Hepatocyte (in vitro differentiated cells): ENCODE results near the gene NPHP1. TPM values are rescaled to one million over a fixed set of nuclear protein-coding genes. Genes with fewer than 3 reads are reported as not detected.
"Not testable (repeated sequence)": the region's sequence is repeated elsewhere in the genome, so short reads cannot be mapped to it uniquely, and the experiment has no call there.

Experiments
- DNase-seq: peaks from one replicate; pipeline ENCODE4 v3.0.0-alpha.2; 2016; ENCODE audit warnings: low spot score
- H2AFZ ChIP-seq: fragments of 200-600 bp; sonication (generic); 2 replicates; pipeline ENCODE4 v1.6.0; 2016; ENCODE audit warnings: antibody characterized with exemption, mild to moderate bottlenecking
- H3K27ac ChIP-seq: fragments of 200-600 bp; sonication (generic); 2 replicates; pipeline ENCODE4 v1.5.1; 2016; ENCODE audit warnings: mild to moderate bottlenecking
- H3K27me3 ChIP-seq: fragments of 200-600 bp; sonication (generic); 2 replicates; pipeline ENCODE4 v1.6.1; 2016
- H3K36me3 ChIP-seq: fragments of 200-600 bp; sonication (generic); replicated peaks from 2 replicates; pipeline ENCODE4 v1.5.1; 2016; ENCODE audit warnings: low read depth; ENCODE audit not compliant: insufficient read depth
- H3K4me1 ChIP-seq: fragments of 200-600 bp; sonication (generic); 2 replicates; pipeline ENCODE4 v1.5.1; 2016; ENCODE audit warnings: mild to moderate bottlenecking, moderate library complexity; ENCODE audit not compliant: insufficient read depth
- H3K4me2 ChIP-seq: fragments of 200-600 bp; sonication (generic); 2 replicates; pipeline ENCODE4 v1.6.0; 2016
- H3K4me3 ChIP-seq: fragments of 200-600 bp; sonication (generic); 2 replicates; pipeline ENCODE4 v1.5.1; 2016; ENCODE audit warnings: mild to moderate bottlenecking
- H3K79me2 ChIP-seq: fragments of 200-600 bp; sonication (generic); 2 replicates; pipeline ENCODE4 v1.6.0; 2017; ENCODE audit warnings: mild to moderate bottlenecking
- H3K9me2 ChIP-seq: fragments of 200-600 bp; sonication (generic); replicated peaks from 2 replicates; pipeline ENCODE4 v1.6.0; 2017; ENCODE audit warnings: mild to moderate bottlenecking; ENCODE audit not compliant: insufficient read depth
- H3K9me3 ChIP-seq: fragments of 200-600 bp; sonication (generic); 2 replicates; pipeline ENCODE4 v1.5.1; 2016; ENCODE audit warnings: low read depth, mild to moderate bottlenecking
- H4K20me1 ChIP-seq: fragments of 200-600 bp; sonication (generic); 2 replicates; pipeline ENCODE4 v1.6.0; 2016; ENCODE audit warnings: mild to moderate bottlenecking; ENCODE audit not compliant: insufficient read depth, poor library complexity, severe bottlenecking
- EZH2 ChIP-seq: fragments of 200-600 bp; sonication (generic); IDR thresholded peaks from 2 replicates; pipeline ENCODE4 v1.6.1; 2016; ENCODE audit warnings: antibody characterized with exemption, mild to moderate bottlenecking, borderline replicate concordance
- EZH2phosphoT487 ChIP-seq: fragments of 200-600 bp; sonication (generic); IDR thresholded peaks from one replicate; pipeline ENCODE4 v1.6.1; 2018; ENCODE audit warnings: antibody characterized with exemption, mild to moderate bottlenecking, low read depth, moderate library complexity; ENCODE audit not compliant: unreplicated experiment, severe bottlenecking
- WGBS: methylation state at CpG from one replicate; pipeline ENCODE4 v1.1.6; 2016; ENCODE audit warnings: low lambda C conversion rate; ENCODE audit errors: missing lambda C conversion rate; 5-methylcytosine and 5-hydroxymethylcytosine counted together
- polyA plus RNA-seq: library from polyadenylated mRNA; unstranded; fragments of >200 nt; fragmentation: Nextera tagmentation; extraction: Ambion mirVana; gene quantifications from 2 replicates; pipeline ENCODE4 v1.2.1, GENCODE V29; 2016
- total RNA-seq: library from RNA; depleted of rRNA; stranded (reverse); fragments of >200 nt; gene quantifications from 2 replicates; pipeline ENCODE4 v1.2.3, GENCODE V29; 2014
- TF ChIP-seq, protein P1 (sequence below): fragments of 200-600 bp; sonication (generic); IDR thresholded peaks from 2 replicates; pipeline ENCODE4 v1.5.1; 2016; ENCODE audit warnings: antibody characterized with exemption, mild to moderate bottlenecking; ENCODE audit not compliant: poor library complexity

Gene NPHP1
- total RNA-seq (1.1 and 1.6 TPM in 2 replicates), polyA plus RNA-seq (1.3 and 4.1 TPM in 2 replicates)

DNA sequence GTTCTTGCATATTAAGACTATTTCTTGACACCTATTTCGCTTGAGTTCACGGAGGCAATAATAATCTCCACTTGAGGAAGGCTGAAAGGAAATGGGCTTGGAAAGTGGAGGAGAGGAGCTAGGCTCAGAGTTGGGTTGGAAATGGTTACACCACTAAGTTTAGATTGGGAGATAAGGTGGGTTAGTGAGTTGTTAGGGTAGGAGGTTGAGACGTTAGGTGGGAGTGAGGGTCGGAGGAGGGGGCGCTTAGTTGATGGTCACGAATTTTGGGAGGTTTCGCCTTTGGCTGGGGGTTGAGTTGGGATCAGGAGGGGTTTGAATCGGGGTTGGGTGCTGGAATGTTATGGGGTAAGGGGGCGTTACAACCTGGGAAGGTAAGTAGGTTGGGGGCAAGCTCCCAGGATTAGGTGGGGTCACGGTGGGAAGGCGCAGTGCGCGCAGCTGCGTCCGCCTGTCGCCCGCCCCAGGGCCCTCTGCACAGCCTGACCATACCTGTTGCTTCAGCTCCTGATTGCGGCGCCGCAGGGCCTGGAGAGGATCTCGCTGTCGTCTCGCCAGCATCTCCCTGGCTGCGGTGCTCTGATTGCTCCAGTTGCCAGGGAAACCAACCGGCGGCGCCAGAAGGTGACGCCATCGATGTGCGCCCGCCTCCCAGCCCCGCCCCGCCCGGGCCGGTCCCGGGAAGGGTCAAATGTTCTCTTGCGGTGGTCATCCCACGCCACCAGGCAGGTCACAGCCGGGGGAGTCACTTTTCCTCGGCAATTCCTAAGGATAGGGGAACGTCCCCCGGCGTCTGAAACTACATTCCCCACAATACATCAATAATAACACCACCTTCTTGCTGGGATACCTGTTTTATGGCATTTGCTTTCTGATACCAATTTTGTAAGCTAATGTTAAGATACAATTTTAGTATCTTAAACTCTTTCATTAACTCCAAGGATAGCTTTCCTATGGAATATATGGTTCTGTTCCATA, at the start of gene NPHP1:
Gene NPHP1 (minus strand): TSS at position 606 of the 978 bp plus-strand sequence. CDS start 45 bp downstream, at position 561.
- H3K27ac ChIP-seq = peak within 1 kb of the TSS; percentile 45
- H3K36me3 ChIP-seq = no peaks in the 10 kb centered on the region
- H3K4me2 ChIP-seq = peak within 1 kb of the TSS; percentile 85
- 5% methylated on average over 23 of the region's 43 CpGs for WGBS
- H3K9me3 ChIP-seq = no peaks in the 10 kb centered on the region
- no peaks in the 10 kb centered on the region for H4K20me1 ChIP-seq
- H3K27me3 ChIP-seq = no peaks in the 10 kb centered on the region
- TF ChIP-seq, protein P1, sequence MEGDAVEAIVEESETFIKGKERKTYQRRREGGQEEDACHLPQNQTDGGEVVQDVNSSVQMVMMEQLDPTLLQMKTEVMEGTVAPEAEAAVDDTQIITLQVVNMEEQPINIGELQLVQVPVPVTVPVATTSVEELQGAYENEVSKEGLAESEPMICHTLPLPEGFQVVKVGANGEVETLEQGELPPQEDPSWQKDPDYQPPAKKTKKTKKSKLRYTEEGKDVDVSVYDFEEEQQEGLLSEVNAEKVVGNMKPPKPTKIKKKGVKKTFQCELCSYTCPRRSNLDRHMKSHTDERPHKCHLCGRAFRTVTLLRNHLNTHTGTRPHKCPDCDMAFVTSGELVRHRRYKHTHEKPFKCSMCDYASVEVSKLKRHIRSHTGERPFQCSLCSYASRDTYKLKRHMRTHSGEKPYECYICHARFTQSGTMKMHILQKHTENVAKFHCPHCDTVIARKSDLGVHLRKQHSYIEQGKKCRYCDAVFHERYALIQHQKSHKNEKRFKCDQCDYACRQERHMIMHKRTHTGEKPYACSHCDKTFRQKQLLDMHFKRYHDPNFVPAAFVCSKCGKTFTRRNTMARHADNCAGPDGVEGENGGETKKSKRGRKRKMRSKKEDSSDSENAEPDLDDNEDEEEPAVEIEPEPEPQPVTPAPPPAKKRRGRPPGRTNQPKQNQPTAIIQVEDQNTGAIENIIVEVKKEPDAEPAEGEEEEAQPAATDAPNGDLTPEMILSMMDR = no peak
- no peak for TF ChIP-seq EZH2phosphoT487
- no peak for TF ChIP-seq EZH2
- no peaks in the 10 kb centered on the region for H3K4me1 ChIP-seq
- H3K4me3 ChIP-seq = peak within 1 kb of the TSS; percentile 63
- H3K79me2 ChIP-seq = no peaks in the 10 kb centered on the region
- H2AFZ ChIP-seq = peak within 1 kb of the TSS; percentile 85
- DNase-seq = peak; percentile 93
- H3K9me2 ChIP-seq = no peaks in the 10 kb centered on the region

DNA sequence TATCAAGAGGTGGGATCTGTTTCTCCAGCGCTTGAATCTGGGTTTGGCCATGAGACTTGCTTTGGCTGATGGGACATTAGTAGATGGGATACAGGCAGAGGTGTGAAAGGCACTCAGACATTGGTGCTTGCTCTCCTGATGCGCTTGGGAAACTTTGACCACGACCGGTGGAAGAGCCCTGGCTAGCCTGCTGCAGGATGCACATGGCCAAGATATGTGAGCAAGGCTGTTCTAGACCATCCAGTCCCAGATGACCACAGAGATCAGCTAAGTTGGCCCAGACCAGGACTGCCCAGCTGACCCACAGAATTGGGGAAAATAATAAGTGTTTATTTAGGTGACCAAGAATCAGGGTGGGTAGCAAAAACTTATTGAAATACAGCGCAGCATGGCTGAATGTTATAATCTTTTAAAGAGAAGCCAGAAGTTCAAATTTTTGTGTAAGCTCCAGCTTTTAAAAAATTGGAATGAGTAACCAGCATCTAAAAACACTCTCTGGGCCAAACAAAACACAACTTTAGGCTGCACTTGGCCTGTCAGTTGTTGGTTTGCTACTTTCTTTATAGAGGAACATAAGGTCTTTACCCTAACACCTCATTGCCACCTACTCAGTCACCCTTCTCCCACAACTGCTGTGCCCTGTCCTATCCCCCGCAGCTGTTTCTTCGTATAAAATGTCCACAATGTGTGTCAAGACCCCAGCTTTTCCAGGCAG, 43.4 kb upstream of the NPHP1 start:
- H3K27ac ChIP-seq, H4K20me1 ChIP-seq, DNase-seq, H3K79me2 ChIP-seq, H3K27me3 ChIP-seq, H3K9me3 ChIP-seq, H2AFZ ChIP-seq, H3K4me3 ChIP-seq, H3K36me3 ChIP-seq, H3K4me2 ChIP-seq, H3K9me2 ChIP-seq, H3K4me1 ChIP-seq: not testable (repeated sequence)
- WGBS = 96% methylated on average over 4 of the region's 7 CpGs

DNA sequence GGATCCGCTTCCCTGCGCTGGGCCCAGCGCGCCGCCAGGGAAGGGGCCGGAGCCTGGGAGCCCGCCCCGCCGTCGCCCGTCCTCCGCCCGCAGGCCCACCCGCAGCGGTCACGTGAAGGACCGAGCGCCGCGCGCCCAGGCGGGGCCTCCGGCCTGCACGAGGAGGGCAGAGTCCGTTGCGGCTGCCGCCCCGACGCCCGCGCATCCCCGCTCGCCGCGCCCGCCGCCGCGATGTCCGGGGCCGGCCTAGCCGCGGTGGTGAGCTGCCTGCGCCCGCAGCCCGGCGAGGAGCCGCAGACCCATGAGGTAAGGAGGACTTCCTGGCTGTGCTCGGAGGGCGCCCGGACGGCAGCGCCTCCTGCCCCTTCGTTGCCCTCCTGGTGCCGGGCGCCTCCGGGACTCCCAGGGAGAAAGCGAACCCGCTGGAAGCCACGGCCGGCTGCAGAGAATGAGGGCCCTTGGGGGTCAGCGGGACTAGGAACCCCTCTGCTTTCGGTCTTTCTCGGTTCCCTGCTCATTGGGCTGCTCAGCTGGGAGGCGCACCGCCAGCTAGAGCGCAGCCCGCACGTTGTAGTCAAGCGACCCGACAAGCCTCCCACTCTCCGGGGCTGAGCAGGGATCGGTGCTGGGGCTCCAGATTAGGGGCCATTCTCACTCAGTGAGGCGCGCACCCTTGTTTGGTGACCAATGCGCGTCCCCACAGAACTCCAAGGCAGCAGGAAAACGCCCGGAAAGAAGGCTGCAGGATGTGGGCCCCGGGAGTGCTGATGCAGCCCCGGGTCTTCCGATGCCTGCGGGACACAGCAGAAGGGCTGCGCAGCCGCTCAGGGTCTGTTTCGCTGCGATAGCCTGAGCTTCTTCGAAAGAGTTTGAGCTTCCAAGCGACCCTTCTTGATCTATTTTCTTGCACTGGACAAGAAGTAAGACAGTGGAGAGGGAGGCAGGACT, 40.9 kb upstream of the NPHP1 start:
- no CpG with 5 or more reads among the region's 89 CpGs for WGBS
- not testable (repeated sequence) for H3K4me2 ChIP-seq, H3K9me2 ChIP-seq, H4K20me1 ChIP-seq, H3K36me3 ChIP-seq, H3K4me1 ChIP-seq, H3K27me3 ChIP-seq, H3K79me2 ChIP-seq, H3K27ac ChIP-seq, H2AFZ ChIP-seq, H3K9me3 ChIP-seq, DNase-seq, H3K4me3 ChIP-seq

DNA sequence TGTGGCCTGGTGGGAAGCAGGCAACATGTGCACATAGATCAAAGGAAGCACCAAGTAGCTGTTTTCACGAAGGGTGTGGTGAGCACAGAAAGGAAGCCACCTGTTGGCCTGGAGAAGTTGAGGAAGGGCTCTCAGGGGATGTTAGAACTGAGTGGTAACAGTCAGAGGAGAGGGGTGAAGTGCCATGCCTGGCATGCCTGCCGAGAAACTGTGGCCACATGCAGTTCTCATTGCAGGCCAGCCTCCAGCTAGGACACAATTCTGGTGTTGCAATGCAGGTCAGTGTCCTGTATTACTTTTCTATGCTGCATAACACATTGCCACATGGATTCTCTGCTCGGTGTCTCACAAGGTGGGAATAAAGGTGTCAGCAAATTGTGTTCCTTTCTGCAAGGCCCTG, 38.5 kb upstream of the NPHP1 start:
- H4K20me1 ChIP-seq, H3K27me3 ChIP-seq, H3K4me1 ChIP-seq, H3K79me2 ChIP-seq, H3K27ac ChIP-seq, DNase-seq, H3K9me3 ChIP-seq, H3K4me3 ChIP-seq, H2AFZ ChIP-seq, H3K4me2 ChIP-seq, H3K9me2 ChIP-seq, H3K36me3 ChIP-seq: not testable (repeated sequence)
- no CpG with 5 or more reads among the region's 3 CpGs for WGBS

DNA sequence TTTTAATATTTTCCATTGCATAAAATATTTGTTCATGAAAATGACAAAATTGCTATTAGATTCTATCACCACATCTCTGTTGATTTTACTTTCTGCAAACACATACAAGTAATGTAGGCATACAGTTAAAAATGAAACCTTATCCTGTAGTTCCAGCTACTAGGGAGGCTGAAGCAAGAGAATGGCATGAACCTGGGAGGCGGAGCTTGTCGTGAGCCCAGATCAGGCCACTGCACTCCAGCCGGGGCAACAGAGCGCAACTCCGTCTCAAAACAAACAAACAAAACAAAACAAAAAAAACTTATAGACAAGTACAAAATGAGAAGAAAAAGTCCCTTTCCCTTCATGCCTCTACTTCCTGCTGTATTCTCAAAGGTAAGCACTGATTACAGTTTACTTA, 29.7 kb upstream of the NPHP1 start:
- H4K20me1 ChIP-seq, H3K79me2 ChIP-seq, H2AFZ ChIP-seq, H3K4me1 ChIP-seq, DNase-seq, H3K27ac ChIP-seq, H3K4me3 ChIP-seq, H3K9me3 ChIP-seq, H3K4me2 ChIP-seq, H3K9me2 ChIP-seq, H3K36me3 ChIP-seq, H3K27me3 ChIP-seq: not testable (repeated sequence)
- 46% methylated on average over 4 of the region's 5 CpGs for WGBS

DNA sequence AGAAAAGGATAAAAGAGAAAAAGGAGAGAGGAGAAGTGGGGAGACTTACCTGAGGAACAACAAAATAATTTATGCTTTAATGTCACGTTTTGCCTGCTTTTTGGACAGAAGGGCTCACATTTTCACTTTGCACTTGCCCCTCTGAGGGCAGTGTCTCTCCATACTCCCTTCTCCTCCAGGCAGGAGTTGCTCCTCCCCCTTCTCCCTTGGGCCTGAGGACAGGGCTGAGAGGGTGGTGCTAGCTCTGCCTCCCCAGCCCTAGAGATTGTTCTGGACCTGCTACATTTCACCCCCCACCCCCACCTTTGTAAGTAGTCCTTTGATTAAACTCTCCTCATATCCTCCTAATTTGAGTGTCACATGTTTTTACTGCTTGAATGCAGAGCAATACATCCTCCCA, 25.1 kb upstream of the NPHP1 start:
- not testable (repeated sequence) for H3K27me3 ChIP-seq, H3K9me3 ChIP-seq, H3K27ac ChIP-seq, H3K4me1 ChIP-seq, H3K4me2 ChIP-seq, H3K79me2 ChIP-seq, DNase-seq, H4K20me1 ChIP-seq, H3K36me3 ChIP-seq, H3K9me2 ChIP-seq, H2AFZ ChIP-seq, H3K4me3 ChIP-seq
- no CpG with 5 or more reads among the region's 1 CpG for WGBS

DNA sequence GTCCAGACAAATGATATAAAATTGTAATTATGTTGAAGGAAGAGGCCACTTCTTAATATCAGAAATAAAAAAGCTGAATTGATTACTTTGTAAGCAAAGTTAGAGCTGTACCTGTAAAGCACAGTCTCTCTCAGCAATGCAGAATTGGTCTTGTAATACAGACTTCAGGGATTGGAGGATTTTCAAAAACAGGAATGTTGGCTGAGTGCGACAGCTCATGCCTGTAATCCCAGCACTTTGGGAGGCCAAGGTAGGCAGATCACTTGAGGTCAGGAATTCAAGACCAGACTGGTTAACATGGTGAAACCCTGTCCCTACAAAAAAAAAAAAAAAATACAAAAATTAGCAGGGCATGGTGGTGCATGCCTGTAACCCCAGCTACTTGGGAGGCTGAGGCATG, 17.8 kb upstream of the NPHP1 start:
- H3K27me3 ChIP-seq, DNase-seq, H4K20me1 ChIP-seq, H3K36me3 ChIP-seq, H3K4me3 ChIP-seq, H3K9me3 ChIP-seq, H3K79me2 ChIP-seq, H2AFZ ChIP-seq, H3K27ac ChIP-seq, H3K4me1 ChIP-seq, H3K4me2 ChIP-seq, H3K9me2 ChIP-seq: not testable (repeated sequence)
- 77% methylated on average over 1 of the region's 1 CpG for WGBS
